ENCODE measurements around the gene ZC3H12C. TPM values are rescaled to one million over a fixed set of nuclear protein-coding genes. Genes with fewer than 3 reads are reported as not detected.
"Not testable (repeated sequence)": the region's sequence is repeated elsewhere in the genome, so short reads cannot be mapped to it uniquely, and the experiment has no call there.

ZC3H12C gene
- total and polyA plus RNA-seq, 4 donors: 3.4 to 27.1 (median 9.1) TPM

- no peaks in the 10 kb centered on the region for H3K27me3 ChIP-seq (ENCODE audit: control insufficient read depth in 3 of 3, insufficient read depth in 3 of 3, low read length in 2 of 3)
- no peak overlapping the region for H3K9ac ChIP-seq (ENCODE audit: insufficient read depth in 1 of 2, low read length in 2 of 2)
- H3K4me3 ChIP-seq: no peak overlapping the region
- TF ChIP-seq CTCF (IDR thresholded peaks at IDR 0.05; ENCODE audit: control extremely low read depth, extremely low read depth): no peak
- DNase-seq (no peak), ATAC-seq (ENCODE audit: insufficient read depth, low FRiP score) (no peak)
- no peaks in the 10 kb centered on the region for H3K36me3 ChIP-seq (ENCODE audit: control insufficient read depth in 4 of 4, insufficient read depth in 4 of 4, low read length in 4 of 4)
- no peak overlapping the region for H3K27ac ChIP-seq (ENCODE audit: low read depth in 1 of 2, low read length in 1 of 2)
- H3K4me1 ChIP-seq (ENCODE audit: control insufficient read depth in 5 of 5, insufficient read depth in 5 of 5, low read length in 5 of 5): no peaks in the 10 kb centered on the region
- 95 to 96% methylated on average over 6 of the region's 6 CpGs for WGBS, 2 donors
- no peaks in the 10 kb centered on the region for H3K9me3 ChIP-seq (ENCODE audit: control insufficient read depth in 4 of 4, insufficient read depth in 3 of 4, low read length in 3 of 4)
Observed at GRCh38 chr11:110207123-110207522, 113.9 kb downstream of the ZC3H12C start.

DNA sequence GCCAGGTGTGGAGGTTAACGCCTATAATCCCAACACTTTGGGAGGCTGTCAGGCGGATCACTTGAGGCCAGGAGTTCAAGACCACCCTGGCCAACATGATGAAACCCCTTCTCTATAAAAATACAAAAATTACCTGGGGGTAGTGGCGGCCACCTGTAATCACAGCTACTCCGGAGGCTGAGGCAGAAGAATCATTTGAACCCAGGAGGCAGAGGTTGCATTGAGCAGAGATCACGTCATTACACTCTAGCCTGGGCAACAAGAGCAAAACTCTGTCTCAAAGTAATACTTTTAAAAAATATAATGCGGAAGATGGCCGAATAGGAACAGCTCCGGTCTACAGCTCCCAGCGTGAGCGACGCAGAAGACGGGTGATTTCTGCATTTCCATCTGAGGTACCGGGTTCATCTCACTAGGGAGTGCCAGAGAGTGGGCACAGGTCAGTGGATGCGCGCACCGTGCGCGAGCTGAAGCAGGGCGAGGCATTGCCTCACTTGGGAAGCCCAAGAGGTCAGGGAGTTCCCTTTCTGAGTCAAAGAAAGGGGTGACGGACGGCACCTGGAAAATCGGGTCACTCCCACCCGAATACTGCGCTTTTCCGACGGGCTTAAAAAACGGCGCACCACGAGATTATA lies 115.6 kb downstream of the ZC3H12C start:
- 37 to 68% methylated on average over 18 to 26 of the region's 29 CpGs for WGBS, 2 donors
- not testable (repeated sequence) for H3K9ac ChIP-seq (ENCODE audit: insufficient read depth in 1 of 2, low read length in 2 of 2); ATAC-seq (ENCODE audit: insufficient read depth, low FRiP score); H3K9me3 ChIP-seq (ENCODE audit: control insufficient read depth in 4 of 4, insufficient read depth in 3 of 4, low read length in 3 of 4); H3K27ac ChIP-seq (ENCODE audit: low read depth in 1 of 2, low read length in 1 of 2); H3K36me3 ChIP-seq (ENCODE audit: control insufficient read depth in 4 of 4, insufficient read depth in 4 of 4, low read length in 4 of 4); H3K27me3 ChIP-seq (ENCODE audit: control insufficient read depth in 3 of 3, insufficient read depth in 3 of 3, low read length in 2 of 3); H3K4me3 ChIP-seq; H3K4me1 ChIP-seq (ENCODE audit: control insufficient read depth in 5 of 5, insufficient read depth in 5 of 5, low read length in 5 of 5); DNase-seq

DNA sequence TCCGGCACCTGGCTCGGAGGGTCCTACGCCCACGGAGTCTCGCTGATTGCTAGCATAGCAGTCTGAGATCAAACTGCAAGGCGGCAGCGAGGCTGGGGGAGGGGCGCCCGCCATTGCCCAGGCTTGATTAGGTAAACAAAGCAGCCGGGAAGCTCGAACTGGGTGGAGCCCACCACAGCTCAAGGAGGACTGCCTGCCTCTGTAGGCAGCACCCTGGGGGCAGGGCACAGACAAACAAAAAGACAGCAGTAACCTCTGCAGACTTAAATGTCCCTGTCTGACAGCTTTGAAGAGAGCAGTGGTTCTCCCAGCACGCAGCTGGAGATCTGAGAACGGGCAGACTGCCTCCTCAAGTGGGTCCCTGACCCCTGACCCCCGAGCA lies 116.1 kb downstream of the ZC3H12C start:
- not testable (repeated sequence) for H3K36me3 ChIP-seq (ENCODE audit: control insufficient read depth in 4 of 4, insufficient read depth in 4 of 4, low read length in 4 of 4); H3K9ac ChIP-seq (ENCODE audit: insufficient read depth in 1 of 2, low read length in 2 of 2); DNase-seq

DNA sequence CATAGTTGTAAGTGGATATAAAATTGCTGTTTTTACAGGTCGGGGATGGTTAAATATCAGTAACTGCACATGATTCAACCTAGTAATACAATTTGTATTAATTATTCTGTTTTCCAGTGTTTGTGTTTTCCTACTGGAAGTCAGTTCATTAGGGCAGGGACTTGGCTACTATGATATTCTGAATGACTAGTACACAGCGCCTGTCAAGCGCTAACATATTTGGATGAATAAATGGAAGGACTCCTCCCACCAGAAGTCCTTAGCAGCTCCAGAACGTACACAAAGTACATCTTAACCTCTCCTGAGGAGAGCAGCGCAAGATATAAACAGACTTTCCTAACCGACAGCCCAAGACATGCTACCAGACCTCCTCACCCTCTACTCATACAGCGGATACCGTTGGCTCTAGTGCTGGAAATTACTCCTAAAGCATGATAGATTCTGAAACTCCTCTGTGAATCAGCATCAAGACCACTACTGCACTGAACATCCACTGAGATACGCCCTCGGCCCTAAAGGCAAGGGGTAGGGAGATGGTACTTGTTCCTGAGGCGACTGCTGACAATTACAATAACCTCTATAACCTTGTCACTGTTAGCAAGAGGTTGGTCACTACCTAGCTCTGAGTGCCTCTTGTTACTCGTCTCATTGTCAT lies 124.2 kb downstream of the ZC3H12C start:
- no peak for ATAC-seq (ENCODE audit: insufficient read depth, low FRiP score)
- no peak for DNase-seq
- Histone ChIP-seq H3K27ac (ENCODE audit: low read depth in 1 of 2, low read length in 1 of 2) (no peak overlapping the region), H3K36me3 (ENCODE audit: control insufficient read depth in 4 of 4, insufficient read depth in 4 of 4, low read length in 4 of 4) (peaks cover 0 to 5% (median 0%) of the 10 kb centered on the region in 4 donors), H3K9me3 (ENCODE audit: control insufficient read depth in 4 of 4, insufficient read depth in 3 of 4, low read length in 3 of 4) (no peaks in the 10 kb centered on the region), H3K4me1 (ENCODE audit: control insufficient read depth in 5 of 5, insufficient read depth in 5 of 5, low read length in 5 of 5) (peaks cover 0 to 4% (median 0%) of the 10 kb centered on the region in 5 donors), H3K9ac (ENCODE audit: insufficient read depth in 1 of 2, low read length in 2 of 2) (no peak overlapping the region), H3K4me3 (no peak overlapping the region), H3K27me3 (ENCODE audit: control insufficient read depth in 3 of 3, insufficient read depth in 3 of 3, low read length in 2 of 3) (no peaks in the 10 kb centered on the region)
- TF ChIP-seq CTCF (IDR thresholded peaks at IDR 0.05; ENCODE audit: control extremely low read depth, extremely low read depth): no peak
- 74 to 87% methylated on average over 12 of the region's 12 CpGs for WGBS, 2 donors

More for the DNA sequence above, 116.1 kb downstream of the ZC3H12C start:
- 27% methylated on average over 9 of the region's 14 CpGs; no CpG with 5 or more reads in 1 of the 2 donors for WGBS, 2 donors
- not testable (repeated sequence) for H3K27me3 ChIP-seq (ENCODE audit: control insufficient read depth in 3 of 3, insufficient read depth in 3 of 3, low read length in 2 of 3); H3K9me3 ChIP-seq (ENCODE audit: control insufficient read depth in 4 of 4, insufficient read depth in 3 of 4, low read length in 3 of 4); H3K27ac ChIP-seq (ENCODE audit: low read depth in 1 of 2, low read length in 1 of 2); H3K4me1 ChIP-seq (ENCODE audit: control insufficient read depth in 5 of 5, insufficient read depth in 5 of 5, low read length in 5 of 5); ATAC-seq (ENCODE audit: insufficient read depth, low FRiP score); H3K4me3 ChIP-seq
